Measurements from ENCODE around the gene UBTD1. TPM values are rescaled to one million over a fixed set of nuclear protein-coding genes. Genes with fewer than 3 reads are reported as not detected.

The UBTD1 gene
- total RNA-seq, 1 donor from 2014 or later: 1.8 TPM

DNA sequence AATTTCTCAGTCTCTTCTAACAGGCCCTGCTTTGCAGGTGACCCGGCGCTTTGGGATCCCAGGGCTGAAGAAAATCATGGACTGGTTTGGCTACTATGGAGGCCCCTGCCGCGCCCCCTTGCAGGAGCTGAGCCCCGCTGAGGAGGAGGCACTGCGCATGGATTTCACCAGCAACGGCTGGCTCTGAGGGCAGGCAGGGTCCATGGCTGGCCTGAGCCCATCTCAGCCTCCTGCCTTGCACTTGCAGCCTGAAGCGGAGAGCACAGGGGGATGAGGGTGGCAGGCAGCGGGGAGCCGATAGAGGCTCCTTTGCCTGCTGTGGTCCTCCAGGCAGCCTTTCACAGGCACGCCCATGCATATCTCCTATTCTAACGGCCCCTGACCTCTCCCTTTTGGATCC lies 112.7 kb downstream of the UBTD1 start:
- H3K27me3 Mint-ChIP-seq: peaks cover 3% of the 10 kb centered on the region
- DNase-seq: no peak
- no peaks in the 10 kb centered on the region for H3K4me1 Mint-ChIP-seq
- intact Hi-C loops (cut with micrococcal nuclease): no loop called here
- H3K4me3 Mint-ChIP-seq: no peak overlapping the region
- no peak overlapping the region for H3K27ac Mint-ChIP-seq
- H3K9me3 Mint-ChIP-seq: no peaks in the 10 kb centered on the region
- no peaks in the 10 kb centered on the region for H3K36me3 Mint-ChIP-seq (ENCODE audit: low read depth)

- no peak for DNase-seq
- H3K4me1 Mint-ChIP-seq: no peaks in the 10 kb centered on the region
- no peak overlapping the region for H3K27ac Mint-ChIP-seq
- no peaks in the 10 kb centered on the region for H3K27me3 Mint-ChIP-seq
- intact Hi-C loops (cut with micrococcal nuclease): loop anchor here (1.0 kb wide), 1 partner anchor 40 kb away; the partner anchor contains the start of gene ANKRD2
- no peaks in the 10 kb centered on the region for H3K9me3 Mint-ChIP-seq
- no peaks in the 10 kb centered on the region for H3K36me3 Mint-ChIP-seq (ENCODE audit: low read depth)
- no peak overlapping the region for H3K4me3 Mint-ChIP-seq
Observed at GRCh38 chr10:97612386-97612785, 113.7 kb downstream of the UBTD1 start.

DNA sequence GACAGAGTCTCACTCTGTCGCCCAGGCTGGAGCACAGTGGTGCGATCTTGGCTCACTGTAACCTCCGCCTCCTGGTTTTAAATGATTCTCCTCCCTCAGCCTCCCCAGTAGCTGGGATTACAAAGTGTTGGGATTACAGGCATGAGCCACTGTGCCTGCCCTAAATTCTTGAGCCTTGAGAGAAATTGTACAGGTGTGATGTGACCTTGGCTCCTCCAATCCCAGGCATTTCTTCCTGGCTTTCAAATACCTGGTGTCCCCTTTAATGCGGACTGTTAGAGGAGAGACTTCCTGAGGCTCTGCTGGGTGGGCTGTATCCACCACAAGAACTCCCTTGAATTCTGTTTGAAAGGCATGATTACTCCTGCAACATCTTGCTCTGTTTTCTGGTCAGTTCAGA lies 119.6 kb downstream of the UBTD1 start:
- no peak overlapping the region for H3K4me3 Mint-ChIP-seq
- intact Hi-C loops (cut with micrococcal nuclease): no loop called here

GRCh38 chr10:97618733-97619132 lies 120.0 kb downstream of the UBTD1 start:
- H3K27ac Mint-ChIP-seq: no peak overlapping the region
- no peaks in the 10 kb centered on the region for H3K4me1 Mint-ChIP-seq
- H3K9me3 Mint-ChIP-seq: no peaks in the 10 kb centered on the region
- H3K4me3 Mint-ChIP-seq: no peak overlapping the region
- intact Hi-C loops (cut with micrococcal nuclease): no loop called here
- no peaks in the 10 kb centered on the region for H3K36me3 Mint-ChIP-seq (ENCODE audit: low read depth)
- H3K27me3 Mint-ChIP-seq: no peaks in the 10 kb centered on the region
- DNase-seq: no peak

More for the DNA sequence above, 119.6 kb downstream of the UBTD1 start:
- DNase-seq: no peak
- Mint-ChIP-seq H3K36me3 (ENCODE audit: low read depth) (no peaks in the 10 kb centered on the region), H3K27me3 (no peaks in the 10 kb centered on the region), H3K27ac (no peak overlapping the region), H3K9me3 (no peaks in the 10 kb centered on the region), H3K4me1 (no peaks in the 10 kb centered on the region)

Other genes starting within 250 kb of the UBTD1 start
- 26.4 and 30.7 TPM in 2 replicates for gene ARHGAP19, start 206.3 kb upstream of the UBTD1 start, total RNA-seq
- 2.0 and 2.5 TPM in 2 replicates for gene FRAT1, start 179.7 kb upstream of the UBTD1 start, total RNA-seq
- gene FRAT2, start 164.2 kb upstream of the UBTD1 start, total RNA-seq: 8.7 and 9.8 TPM in 2 replicates
- 99.4 and 106 TPM in 2 replicates for gene RRP12, start 97.6 kb upstream of the UBTD1 start, total RNA-seq
- 1,086 and 1,108 TPM in 2 replicates for gene PGAM1, start 72.7 kb upstream of the UBTD1 start, total RNA-seq
- gene EXOSC1, start 52.9 kb upstream of the UBTD1 start, total RNA-seq: 57.9 and 59.8 TPM in 2 replicates
- 42.9 and 43.1 TPM in 2 replicates for gene ZDHHC16, start 52.7 kb upstream of the UBTD1 start, total RNA-seq
- gene MMS19, start 502 bp upstream of the UBTD1 start, total RNA-seq: 100 and 103 TPM in 2 replicates
- not detected in 2 replicates for gene ANKRD2, start 73.9 kb downstream of the UBTD1 start, total RNA-seq
- gene HOGA1, start 85.5 kb downstream of the UBTD1 start, total RNA-seq: not detected in 2 replicates
- not detected in 2 replicates for gene C10orf62, start 90.8 kb downstream of the UBTD1 start, total RNA-seq
- 2.2 and 2.4 TPM in 2 replicates for gene MORN4, start 134.6 kb downstream of the UBTD1 start, total RNA-seq
- 17.8 TPM in 2 replicates for gene PI4K2A, start 141.7 kb downstream of the UBTD1 start, total RNA-seq
- 1.1 and 1.3 TPM in 2 replicates for gene AVPI1, start 188.3 kb downstream of the UBTD1 start, total RNA-seq
- gene MARVELD1, start 214.8 kb downstream of the UBTD1 start, total RNA-seq: 4.6 and 5.6 TPM in 2 replicates
- gene ZFYVE27, start 238.2 kb downstream of the UBTD1 start, total RNA-seq: 38.1 and 42.2 TPM in 2 replicates

All from activated CD4-positive, alpha-beta T cell treated with anti-CD3 and anti-CD28 coated beads, Interleukin-2, amount 10 ng/mL, durations not matched to agents 24 days and 14 days (primary cell).